ENCODE results near the gene PLEKHG5.

Gene PLEKHG5

GRCh38 chr1:6504887-6505286 is 13.4 kb upstream of the PLEKHG5 start:
- Histone ChIP-seq H3K4me2 (ENCODE audit: low read depth, low read length, poor library complexity, severe bottlenecking) (no peak overlapping the region), H3K79me2 (ENCODE audit: insufficient read depth, low read length) (no peaks in the 10 kb centered on the region), H3K9me2 (replicated peaks; ENCODE audit: insufficient read depth, low read length) (no peaks in the 10 kb centered on the region), H3K9ac (ENCODE audit: low read length) (no peak overlapping the region), H3K27ac (ENCODE audit: low read depth, low read length) (no peak overlapping the region), H3K4me3 (ENCODE audit: insufficient read depth, low read length, poor library complexity, severe bottlenecking) (no peak overlapping the region), H3K36me3 (ENCODE audit: low read length) (no peaks in the 10 kb centered on the region), H2AFZ (ENCODE audit: low read depth, low read length, severe bottlenecking) (no peak overlapping the region), H3K27me3 (ENCODE audit: low read length) (no peaks in the 10 kb centered on the region), H3F3A (ENCODE audit: insufficient read depth) (no peaks in the 10 kb centered on the region), H3K9me3 (ENCODE audit: insufficient read depth, low read length) (no peaks in the 10 kb centered on the region), H4K20me1 (ENCODE audit: low read depth, low read length) (no peaks in the 10 kb centered on the region)
- TF ChIP-seq CTCF (IDR thresholded peaks at IDR 0.05; ENCODE audit: insufficient read depth, low read length, poor library complexity, severe bottlenecking) = no peak

DNA sequence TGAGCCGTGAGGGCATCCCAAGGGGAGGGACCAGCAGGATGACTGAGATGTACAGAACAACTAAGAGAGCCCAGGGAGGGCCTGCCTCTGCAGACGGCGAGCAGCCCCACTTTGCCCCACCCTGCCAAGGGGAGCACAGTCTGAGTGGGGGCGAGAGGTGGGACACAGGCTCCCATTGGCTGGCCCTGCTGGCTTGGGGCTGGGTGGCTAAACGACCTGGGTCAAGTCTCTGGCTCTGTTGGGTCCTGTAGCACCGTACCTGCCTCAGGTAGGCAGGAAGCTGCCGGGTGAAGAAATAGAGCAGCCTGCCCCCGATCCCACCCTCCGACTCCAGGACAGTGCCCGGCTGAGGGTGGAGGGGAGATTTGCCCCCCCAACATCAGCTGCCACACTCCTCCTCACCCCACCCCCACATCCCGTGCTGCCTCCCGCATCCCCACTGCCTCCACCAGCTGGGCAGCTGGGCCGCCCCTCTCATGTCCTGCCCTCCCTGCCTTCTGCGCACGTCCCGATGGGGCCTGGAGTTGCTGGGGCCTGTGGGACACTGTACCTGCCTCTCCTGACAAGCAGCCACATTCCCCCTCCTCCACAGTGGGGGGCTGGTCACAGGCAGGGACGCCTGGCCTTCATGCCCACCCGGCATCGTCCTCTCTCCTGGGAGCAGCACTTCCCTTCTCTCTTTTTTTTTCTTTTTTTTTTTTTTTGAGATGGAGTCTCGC is 12.6 kb upstream of the PLEKHG5 start:
- no peak overlapping the region for H3K4me2 ChIP-seq (ENCODE audit: low read depth, low read length, poor library complexity, severe bottlenecking)

DNA sequence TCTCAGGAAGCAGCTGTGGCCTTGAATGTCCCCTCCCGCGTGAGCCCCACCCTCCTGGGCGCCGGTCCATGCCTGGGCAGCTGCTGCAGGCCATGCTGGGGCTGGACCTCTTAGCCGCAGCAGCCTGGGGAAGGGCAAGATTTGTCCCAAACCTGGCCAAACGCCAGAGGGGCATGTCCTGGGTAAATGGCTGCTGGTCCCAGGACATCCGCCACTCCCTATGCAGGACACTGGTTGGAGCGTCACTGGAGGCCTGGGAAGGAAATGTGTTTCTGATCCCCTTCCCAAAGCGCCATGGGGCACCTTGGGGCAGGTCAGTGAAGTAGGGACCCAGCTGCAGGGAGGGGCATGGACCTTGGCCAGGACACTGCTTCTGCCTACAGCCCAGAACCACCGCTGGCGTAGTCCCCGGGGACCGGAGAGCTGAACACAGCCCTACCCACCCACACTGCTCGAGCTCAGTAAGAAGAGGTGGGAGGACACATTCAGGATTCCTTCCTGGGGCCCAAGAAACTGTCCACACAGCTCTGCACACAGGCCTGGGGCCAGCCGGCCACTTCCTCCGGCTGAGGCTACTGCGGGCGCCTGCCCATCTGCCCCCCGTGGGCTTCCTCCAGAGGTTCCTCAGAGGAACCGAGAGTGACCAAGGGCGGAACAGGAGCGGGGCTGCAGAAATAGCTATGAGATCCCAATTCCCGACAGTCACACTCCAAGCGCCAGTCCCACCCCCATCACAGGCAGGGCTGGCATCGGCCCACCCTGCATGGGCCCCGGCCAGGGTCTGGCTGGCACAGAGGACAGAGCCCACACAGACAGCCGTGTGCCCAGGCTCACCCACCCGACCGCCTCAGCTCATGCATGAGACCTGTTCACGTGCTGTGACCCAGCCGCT is 10.8 kb upstream of the PLEKHG5 start:
- TF ChIP-seq CTCF (IDR thresholded peaks at IDR 0.05; ENCODE audit: insufficient read depth, low read length, poor library complexity, severe bottlenecking) = no peak
- TF ChIP-seq EZH2phosphoT487 (conservative IDR thresholded peaks at IDR 0.05; ENCODE audit: low read length) = no peak
- H4K20me1 ChIP-seq (ENCODE audit: low read depth, low read length) = no peaks in the 10 kb centered on the region

More for the DNA sequence above, 12.6 kb upstream of the PLEKHG5 start:
- H3K79me2 ChIP-seq (ENCODE audit: insufficient read depth, low read length) = no peaks in the 10 kb centered on the region
- no peak overlapping the region for H3K4me3 ChIP-seq (ENCODE audit: insufficient read depth, low read length, poor library complexity, severe bottlenecking)
- H3K9ac ChIP-seq (ENCODE audit: low read length) = no peak overlapping the region
- H3K9me2 ChIP-seq (replicated peaks; ENCODE audit: insufficient read depth, low read length) = no peaks in the 10 kb centered on the region
- H3K27ac ChIP-seq (ENCODE audit: low read depth, low read length) = no peak overlapping the region
- no peak for TF ChIP-seq EZH2phosphoT487 (conservative IDR thresholded peaks at IDR 0.05; ENCODE audit: low read length)
- TF ChIP-seq CTCF (IDR thresholded peaks at IDR 0.05; ENCODE audit: insufficient read depth, low read length, poor library complexity, severe bottlenecking) = no peak
- no peaks in the 10 kb centered on the region for H3K36me3 ChIP-seq (ENCODE audit: low read length)
- no peaks in the 10 kb centered on the region for H3K9me3 ChIP-seq (ENCODE audit: insufficient read depth, low read length)
- H3F3A ChIP-seq (ENCODE audit: insufficient read depth) = no peaks in the 10 kb centered on the region
- H2AFZ ChIP-seq (ENCODE audit: low read depth, low read length, severe bottlenecking) = no peak overlapping the region
- H4K20me1 ChIP-seq (ENCODE audit: low read depth, low read length) = no peaks in the 10 kb centered on the region
- no peaks in the 10 kb centered on the region for H3K27me3 ChIP-seq (ENCODE audit: low read length)

More for the DNA sequence above, 10.8 kb upstream of the PLEKHG5 start:
- H3K9ac ChIP-seq (ENCODE audit: low read length) = no peak overlapping the region
- H3K79me2 ChIP-seq (ENCODE audit: insufficient read depth, low read length) = no peaks in the 10 kb centered on the region
- no peak overlapping the region for H3K4me3 ChIP-seq (ENCODE audit: insufficient read depth, low read length, poor library complexity, severe bottlenecking)
- no peak overlapping the region for H3K27ac ChIP-seq (ENCODE audit: low read depth, low read length)
- no peaks in the 10 kb centered on the region for H3K9me2 ChIP-seq (replicated peaks; ENCODE audit: insufficient read depth, low read length)
- no peak overlapping the region for H2AFZ ChIP-seq (ENCODE audit: low read depth, low read length, severe bottlenecking)
- H3K27me3 ChIP-seq (ENCODE audit: low read length) = no peaks in the 10 kb centered on the region
- no peaks in the 10 kb centered on the region for H3K36me3 ChIP-seq (ENCODE audit: low read length)
- H3K4me2 ChIP-seq (ENCODE audit: low read depth, low read length, poor library complexity, severe bottlenecking) = no peak overlapping the region
- no peaks in the 10 kb centered on the region for H3F3A ChIP-seq (ENCODE audit: insufficient read depth)
- no peaks in the 10 kb centered on the region for H3K9me3 ChIP-seq (ENCODE audit: insufficient read depth, low read length)
